GM21528 (cell line): ENCODE results near the gene OLFM1.

Experiments used
- ATAC-seq: cut with Tn5 transposase; IDR thresholded peaks from one replicate; pipeline ENCODE4 v1.9.1; 2021; ENCODE audit warnings: mild to moderate bottlenecking, moderate library complexity; ENCODE audit not compliant: unreplicated experiment, low FRiP score

The OLFM1 gene

DNA sequence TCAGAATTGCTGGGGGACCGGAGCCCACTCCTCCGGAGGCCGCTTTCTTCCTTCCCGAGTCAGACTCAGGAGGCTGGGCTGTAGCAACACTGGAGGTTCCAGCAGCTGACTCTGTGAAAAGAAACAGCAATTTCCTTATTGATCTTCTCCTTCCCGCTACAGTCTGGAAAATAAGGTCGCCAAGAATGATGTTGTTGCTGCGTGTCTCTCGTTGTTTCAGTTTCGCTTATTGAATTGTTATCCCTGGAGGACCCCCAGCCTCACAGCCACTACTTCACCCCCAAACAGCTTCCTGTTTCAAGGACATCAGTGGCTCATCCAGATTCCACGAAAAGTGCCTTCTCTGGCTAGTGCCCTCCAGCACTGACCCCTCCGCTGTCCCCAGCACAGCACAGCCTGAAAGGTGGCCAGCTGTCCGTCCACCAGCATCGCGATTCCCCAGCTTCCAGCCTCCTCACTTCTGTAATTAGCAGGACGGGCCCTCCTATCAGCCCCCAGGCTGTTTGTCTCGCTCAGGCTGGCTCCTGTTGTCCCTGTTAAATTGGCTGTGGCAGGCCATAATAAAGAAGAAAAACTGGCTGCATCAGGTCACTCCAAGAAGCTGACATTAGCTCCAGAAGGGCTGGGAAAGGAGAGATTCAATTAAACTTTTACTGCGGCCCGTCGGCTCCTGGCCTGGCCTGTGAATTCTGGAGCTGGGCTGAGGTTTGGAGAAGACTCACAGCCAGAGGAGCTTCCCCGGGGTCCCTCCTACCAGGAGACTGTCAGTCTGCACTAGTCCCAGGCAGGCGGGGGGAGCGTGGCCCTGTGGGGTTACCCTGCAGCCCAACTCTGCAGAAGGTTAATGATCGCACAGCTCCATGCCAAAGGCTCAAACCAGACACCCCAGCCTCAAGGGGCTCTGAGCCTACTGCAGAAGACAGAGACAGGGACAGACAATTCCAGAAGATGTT lies 40.5 kb downstream of the OLFM1 start:
- ATAC-seq, result no peak

DNA sequence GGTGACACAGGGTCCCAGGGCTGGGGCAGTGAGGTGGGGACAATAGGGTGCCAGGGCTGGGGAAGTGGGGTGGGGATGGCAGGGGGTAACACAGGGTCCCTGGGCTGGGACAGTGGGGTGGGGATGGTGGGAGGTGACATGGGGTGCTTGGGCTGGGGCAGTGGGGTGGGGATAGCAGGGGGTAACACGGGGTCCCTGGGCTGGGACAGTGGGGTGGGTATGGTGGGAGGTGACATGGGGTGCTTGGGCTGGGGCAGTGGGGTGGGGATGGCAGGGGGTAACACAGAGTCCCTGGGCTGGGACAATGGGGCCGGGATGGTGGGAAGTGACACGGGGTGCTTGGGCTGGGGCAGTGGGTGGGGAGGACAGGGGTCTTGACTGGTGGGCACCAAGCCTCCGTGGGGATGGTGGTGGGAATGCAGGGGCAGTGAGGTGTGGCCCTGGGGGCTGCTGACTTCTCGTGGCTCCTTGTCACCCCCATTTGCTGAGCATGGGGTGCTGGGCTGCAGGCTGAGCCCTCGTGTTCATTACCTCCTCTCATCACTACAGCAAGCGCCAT lies 41.7 kb downstream of the OLFM1 start:
- no peak for ATAC-seq

DNA sequence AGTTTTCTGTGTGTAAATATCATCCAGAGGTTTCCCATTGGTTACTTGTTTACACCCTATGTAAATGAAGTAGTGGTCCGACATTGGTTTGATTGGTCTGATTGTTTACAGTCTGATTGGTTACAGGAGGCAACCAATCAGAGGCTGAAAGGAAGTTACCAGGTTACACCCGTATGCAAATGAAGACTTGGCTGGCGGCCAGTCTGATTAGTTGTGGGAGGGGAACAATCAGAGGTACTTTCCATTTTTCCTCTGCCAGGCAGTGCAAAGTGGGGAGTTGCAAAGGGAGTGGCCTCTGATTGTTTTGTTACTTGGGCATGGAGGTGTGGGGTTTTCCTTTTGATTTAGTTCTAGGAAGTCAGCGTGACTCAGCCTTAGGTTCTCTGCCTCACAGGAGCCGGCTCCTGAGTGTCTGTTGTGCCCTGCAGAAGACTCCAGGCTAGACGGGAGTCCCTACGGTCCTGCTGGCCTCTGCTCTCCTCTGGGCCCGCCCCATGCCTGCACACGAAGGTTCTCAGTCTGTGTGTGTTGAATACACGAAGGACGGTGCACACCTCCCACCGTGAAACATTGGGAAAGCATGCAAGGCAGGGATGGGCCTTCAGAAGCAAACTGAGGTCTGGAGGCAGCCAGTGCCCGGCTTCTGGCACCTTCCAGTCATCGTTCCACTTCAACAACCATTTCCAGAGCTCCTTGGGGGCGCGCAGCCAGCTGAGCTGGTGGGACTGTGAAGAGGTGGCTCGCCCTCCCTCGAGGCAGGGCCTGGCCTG lies 42.9 kb downstream of the OLFM1 start:
- no peak for ATAC-seq

DNA sequence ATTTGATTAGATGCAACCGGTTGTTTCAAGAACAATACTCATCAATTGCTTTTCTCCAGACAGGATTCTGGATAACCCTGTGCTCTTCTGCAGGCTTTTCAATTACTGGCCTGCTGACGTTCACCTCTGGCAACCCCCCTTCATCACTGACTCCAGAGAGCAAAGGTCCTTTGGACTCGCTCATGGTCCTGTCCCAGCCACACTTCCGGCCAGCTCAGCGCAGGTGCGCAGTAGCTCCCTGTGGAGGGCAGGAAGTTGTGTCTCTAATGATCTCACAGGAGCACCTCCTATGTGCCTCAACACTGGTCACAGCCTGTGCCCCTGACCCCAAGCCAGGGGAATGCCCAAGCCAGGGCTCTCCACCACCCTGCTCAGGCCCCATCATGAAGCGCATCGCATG lies 44.0 kb downstream of the OLFM1 start:
- no peak for ATAC-seq

DNA sequence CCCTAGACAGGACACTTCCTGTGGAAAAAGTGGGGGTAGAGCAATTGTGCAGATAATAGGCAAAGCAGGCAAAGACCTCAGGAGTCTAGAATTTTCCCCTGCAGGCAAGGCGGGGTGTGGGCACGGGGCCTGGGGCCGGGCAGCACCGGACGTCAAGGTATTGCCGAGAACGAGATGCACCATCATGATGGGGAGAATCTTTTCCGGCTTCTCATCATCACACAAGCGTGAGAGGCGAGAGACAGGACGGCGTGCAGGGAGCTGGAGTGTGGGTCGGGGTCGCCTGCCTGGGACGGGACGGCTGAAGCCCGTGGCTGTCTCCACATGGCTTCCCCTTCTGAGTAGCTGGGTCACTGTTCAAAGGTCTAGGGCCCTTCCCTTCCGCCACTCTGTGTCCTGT lies 44.5 kb downstream of the OLFM1 start:
- ATAC-seq, result no peak

DNA sequence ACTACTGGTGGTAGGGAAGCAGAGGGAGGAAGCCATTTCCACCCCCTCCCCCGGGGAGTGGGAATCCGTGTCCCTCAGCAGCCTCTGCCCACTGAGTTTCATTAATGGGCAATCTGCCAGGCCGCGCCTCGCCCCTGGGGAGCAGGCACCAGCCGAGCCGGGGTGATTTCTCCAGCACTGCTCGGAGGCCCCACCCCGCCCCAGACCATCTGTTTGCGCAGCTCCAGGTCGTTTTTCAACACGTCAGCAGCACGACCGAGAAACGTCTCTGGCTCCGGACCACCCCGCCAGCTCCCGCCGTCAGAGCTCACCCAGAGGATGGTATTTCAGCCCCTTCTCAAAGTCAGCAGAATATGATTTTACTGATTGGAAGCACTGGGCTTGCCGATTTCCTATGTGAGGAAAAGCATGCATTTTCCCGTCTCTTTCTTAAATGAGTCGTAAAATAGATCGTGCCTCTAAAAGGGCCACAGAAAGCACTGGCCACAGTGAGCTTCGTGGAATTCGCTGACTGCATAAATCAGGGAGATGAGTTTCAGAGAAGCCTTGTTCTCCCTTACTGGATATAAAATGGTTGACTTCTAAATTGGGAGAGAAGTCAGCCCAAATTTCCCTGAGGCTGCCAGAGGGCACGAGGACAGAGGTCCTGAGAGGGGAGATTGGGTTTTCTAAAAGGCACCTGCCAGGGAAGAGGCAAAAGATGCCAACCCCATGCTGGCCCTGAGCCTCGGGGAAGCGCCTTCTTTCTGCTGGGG lies 47.0 kb downstream of the OLFM1 start:
- no peak for ATAC-seq

DNA sequence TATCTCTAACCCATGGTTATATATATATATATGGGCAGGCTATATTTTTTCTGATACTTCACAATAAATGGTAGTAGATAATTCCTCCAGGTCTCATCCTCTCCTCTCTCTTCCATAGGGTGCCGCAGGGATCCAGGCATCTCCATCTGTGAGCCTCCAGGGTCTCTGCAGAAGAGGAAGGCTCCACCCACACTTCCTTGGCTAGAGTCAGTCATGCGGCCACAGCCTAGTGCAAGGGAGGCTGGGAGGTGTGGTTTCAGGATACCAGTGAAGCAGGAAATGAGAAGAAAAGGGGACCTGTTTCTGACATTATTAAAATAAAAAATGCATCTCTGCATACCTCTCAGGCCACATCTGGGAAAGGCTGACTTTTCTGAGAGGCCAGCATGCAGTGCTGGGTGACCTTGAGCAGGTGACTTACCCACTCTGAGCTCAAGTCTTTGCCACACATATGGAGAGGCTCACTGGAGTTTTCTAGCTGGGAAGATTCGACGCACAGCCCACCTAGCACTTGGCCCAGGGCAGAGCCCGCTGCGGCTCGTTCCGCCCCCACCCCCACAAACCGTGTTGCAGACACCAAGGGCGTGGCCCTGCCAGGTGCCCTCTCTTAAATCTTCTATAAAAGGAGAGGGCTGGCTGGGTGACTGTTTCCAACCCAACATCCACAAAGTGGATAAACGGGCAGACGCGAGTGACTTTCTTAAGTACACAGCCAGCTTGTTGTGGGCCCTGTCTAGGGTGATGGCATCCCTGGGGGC lies 47.9 kb downstream of the OLFM1 start:
- no peak for ATAC-seq

DNA sequence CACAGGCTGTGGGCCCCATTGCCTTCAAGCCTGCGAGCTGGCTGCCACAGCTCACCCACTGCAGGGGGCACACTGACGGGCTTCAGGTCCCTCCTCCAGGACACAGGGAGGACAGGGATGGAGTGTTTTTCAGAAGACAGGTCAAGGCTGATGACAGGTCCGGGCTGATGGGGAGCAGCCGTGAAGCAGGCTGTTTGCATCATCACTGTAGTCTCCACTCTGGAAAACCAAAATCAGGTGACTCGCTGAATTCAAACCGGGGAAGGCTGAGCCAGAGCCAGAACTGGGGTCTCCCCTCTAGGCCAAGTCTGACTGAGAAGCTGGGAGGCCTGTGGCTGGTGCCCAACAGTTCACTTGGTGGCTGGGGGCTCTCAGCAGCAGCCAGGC lies 48.5 kb downstream of the OLFM1 start:
- no peak for ATAC-seq

DNA sequence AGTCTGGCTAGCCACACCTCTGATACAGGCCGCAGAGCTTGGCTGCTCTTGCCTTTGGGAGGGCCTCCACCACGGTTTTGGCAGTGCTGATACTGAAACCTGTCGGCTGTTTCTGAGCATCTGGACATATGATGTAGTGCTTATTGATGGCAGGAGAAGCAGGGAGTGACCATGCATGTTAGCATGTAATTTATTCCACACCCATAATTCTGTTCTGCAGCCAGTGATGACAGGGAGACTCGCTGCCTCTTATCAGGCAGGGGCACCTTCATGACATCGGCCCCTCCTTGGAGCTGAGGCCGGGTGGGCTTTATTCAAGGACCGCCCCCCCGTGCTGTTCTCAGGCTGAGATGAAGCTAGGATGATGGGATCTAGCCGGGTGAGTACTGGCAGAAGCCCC lies 49.0 kb downstream of the OLFM1 start:
- no peak for ATAC-seq

DNA sequence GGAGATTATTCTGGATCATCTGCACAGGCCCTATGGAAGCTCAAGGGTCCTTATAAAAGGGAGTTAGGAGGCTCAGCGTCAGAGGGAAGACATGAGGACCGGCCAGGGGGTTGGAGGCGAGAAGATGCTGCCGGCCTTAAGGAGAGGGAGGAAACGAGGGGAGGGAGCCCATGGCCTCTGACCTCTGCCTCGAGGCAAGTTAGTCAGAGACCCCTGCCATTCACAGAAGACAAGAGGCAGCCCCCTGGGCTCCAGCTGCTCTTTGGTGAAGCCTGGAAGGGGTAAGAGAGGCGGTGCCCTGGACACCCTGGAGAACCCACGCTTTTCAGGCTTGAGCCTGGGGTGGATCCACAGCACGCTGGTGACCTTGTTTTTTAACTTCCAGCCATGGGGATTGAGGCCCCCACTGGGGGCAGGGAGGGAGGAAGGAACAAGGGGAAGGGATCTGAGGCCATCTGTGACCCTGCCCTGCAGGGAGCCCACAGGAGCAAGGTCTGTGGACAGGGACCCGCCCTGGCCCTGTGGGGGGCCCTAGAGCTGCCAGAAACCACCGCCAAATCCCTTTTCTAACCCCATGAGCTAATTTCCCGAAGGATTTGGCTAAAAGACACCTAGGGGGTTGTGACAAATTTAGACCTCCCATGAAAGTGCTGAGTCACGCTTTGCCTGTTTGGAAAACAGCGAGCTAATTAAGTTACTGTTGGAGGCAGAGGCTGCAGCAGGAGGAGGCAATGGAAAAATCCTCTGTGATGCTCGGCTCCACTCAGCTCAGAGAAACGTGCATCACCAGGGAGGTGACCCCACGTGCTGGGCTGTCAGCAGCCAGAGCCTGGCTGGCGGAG lies 49.7 kb downstream of the OLFM1 start:
- ATAC-seq, result no peak

DNA sequence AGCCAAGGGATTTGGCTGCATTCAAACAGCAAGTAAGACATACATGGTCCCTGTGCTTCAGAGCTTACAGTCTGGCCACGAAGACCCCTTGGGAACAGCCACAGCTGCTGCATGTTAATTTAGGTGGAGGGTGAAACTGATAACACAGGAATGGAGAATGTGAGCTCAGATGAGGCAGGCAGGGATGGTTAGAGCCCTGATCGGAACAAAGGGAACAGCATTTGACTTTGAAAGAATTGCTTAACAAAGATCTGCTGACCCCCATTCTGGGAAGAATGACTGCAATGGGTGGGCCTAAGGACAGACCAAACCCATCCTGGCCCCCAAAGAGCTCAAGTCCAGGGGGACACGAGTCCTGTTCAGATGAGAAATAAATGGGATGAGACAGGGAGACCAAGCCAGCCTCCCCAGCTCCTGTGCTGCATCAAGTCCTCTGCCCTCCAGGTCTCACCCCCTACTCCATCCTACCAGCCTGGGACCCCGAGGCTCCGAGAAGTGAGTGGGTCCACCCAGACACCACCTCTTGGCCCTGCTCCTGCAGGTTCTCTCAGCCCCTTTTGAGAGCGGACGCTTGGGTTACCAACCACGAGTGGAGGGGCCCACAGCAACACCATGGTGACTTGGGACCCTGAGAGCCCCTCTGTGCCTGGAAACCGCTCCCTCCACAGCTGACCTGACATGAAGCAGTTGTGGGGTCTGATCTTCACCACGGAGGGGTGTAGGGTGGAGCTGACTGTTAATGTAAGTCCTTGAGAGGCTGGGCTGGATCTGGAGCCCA lies 50.8 kb downstream of the OLFM1 start:
- no peak for ATAC-seq

DNA sequence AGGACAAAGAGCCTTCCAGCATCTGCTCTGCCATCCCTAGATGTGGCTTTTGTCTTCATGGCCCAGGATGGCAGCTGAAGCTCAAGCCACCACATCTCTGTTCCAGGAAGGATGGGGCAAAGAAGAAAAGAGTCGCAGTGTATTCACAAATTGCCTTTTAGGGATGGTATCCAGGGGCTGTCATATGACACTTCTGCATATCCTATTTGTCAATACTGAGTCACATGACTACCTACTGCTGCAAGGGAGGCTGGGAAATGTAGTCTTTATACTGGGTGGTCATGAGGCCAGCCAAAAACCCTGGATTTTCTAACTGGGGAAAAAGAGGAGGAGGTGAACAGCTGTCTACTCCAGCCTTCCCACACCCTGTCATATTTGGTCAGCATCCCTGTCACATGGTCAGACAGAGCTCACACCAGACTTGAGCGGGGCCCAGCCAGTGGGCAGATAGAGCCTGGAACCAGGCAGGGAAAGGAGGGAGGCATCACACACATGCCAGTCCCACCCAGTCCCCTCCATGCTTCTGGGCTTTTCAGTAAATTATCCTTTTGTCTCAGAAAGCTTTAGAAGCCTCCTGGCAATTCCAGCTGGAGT lies 52.0 kb downstream of the OLFM1 start:
- no peak for ATAC-seq

DNA sequence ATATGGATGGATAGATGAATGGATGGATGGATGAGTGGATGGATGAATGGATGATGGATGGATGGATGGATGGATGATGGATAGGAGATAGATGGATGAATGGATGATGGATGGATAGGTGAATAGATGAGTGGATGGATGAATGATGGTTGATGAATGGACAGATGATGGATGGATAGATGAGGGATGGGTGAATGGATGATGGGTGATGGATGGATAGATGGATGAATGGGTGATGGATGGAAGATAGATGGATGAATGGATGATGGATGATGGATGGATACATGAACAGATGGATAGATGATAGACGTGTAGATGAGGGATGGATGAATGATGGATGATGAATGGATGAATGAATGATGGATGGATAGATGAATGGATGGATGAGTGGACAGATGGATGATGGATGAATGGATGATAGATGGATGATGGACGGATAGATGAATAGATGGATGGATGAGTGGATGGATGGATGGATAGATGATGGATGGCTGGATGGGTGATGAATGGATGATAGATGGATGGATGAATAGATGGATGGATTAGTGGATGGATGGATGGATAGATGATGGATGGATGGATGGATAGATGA lies 53.8 kb downstream of the OLFM1 start:
- no peak for ATAC-seq

DNA sequence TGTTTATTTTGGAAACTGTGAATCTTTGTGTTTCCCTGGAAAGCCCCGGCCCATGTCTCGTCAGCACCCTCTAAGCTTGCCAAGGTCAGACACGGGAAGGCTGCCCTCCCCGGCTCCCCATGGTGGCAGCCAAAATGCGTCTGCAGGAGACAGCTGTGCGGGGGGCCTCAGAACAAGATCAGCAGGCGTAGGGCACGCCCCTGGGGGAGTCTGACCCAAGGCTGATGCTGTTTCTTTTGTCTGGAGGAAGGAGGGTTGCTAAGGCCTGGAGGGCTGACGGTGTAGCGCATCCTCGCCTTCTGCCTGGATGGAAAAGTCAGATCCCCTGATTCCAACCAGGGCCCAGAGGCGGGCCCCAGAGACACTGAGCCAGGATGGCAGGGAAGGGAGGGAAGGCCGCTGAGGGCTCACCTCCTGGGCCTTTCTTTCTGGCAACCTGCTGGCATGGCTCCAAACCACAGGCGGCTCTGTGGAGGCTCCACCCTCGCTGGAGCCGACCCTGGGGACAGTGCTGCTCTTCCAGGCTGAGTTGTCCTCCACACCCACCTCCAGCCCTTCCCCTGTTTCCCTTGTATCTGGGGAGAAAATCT lies 57.2 kb downstream of the OLFM1 start:
- no peak for ATAC-seq

DNA sequence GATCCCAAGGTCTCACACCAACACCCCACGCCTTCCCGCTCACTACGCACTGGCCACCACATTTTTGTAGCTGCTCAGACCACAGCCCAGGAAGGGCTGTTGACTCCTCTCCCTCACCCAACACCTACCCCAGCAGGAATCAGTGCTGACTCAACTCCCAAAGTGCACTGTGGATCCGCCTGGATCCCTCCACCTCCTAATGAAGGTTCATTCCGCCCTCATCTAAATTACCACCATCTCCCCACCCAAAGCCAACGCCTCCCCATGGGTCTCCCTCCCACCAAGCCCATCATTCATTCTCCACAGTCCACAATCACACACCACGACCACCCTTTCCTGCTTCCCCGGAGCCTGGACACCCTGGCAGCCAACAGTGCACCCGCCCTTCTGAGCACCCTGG lies 57.8 kb downstream of the OLFM1 start:
- no peak for ATAC-seq

DNA sequence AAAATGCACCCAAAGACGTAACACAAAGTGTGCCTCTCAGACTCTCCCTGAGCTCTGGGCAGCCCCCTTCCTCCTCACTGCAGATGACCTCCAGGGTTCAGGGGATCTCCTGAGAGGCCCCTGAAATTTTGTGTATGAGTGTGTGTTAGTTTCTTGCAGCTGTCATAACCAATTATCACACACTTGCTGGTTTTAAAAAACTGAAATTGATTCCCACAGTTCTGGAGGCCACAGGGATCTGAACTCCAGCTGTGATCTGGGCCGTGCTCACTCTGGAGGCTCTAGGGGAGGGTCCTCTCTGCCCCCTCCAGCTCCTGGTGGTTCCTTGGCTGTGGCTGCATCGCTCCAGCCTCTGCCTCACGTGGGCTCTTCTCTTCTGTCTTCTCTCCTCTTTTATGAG lies 58.8 kb downstream of the OLFM1 start:
- ATAC-seq, result no peak

DNA sequence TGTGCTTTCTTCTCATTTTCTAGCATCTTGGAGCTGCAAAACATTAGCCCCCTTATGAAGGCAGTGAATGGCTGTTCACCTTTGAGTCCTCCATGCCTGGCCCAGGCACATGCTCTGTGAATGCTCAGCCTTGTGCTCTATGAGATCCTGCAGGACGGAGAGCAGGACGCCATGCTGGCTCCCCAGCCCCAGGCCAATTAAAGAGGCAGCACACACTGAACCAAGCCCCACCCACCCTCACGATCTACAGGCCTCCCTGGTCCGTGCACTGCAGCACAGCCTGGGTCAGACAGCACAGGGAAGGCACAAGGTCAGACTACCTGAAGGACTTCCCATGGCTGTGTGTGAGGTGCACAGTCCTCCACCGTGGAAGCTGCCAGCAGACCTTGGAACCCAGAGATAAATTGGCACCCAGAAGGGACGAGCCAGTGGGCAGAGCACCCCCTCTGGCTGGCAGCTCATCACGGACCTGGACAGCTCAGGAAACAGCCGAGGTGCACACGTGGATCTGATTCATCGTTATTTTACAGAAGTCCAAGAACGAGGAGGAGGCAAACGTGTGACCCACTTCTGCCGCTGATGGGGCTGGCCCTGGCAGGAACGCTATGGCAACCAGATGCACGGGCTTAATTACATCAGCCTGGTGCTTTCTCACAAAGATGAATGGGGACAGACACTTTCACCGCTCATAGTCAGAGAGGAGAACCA lies 59.5 kb downstream of the OLFM1 start:
- ATAC-seq, result no peak
